A549 (cell line): ENCODE results near the gene RYR3.

Experiments
- BCL3 ChIP-seq: fragments of >200 bp; sonication (Bioruptor Twin); formaldehyde crosslinking; IDR thresholded peaks from 3 replicates; pipeline ENCODE4 v1.6.1; 2016
- CEBPB ChIP-seq, 2 experiments: fragments of >200 bp in 1 of 2; sonication (Bioruptor Twin) in 1 of 2; formaldehyde crosslinking in 1 of 2; IDR thresholded peaks; 2 replicates each; pipeline ENCODE4 v1.6.1; 2012 to 2016
- CHD4 ChIP-seq: fragments of 200-600 bp; sonication (generic); IDR thresholded peaks from 2 replicates; pipeline ENCODE4 v1.6.1; 2016; ENCODE audit warnings: antibody characterized with exemption, mild to moderate bottlenecking, borderline replicate concordance
- CTCF ChIP-seq: fragments of >200 bp; sonication (Bioruptor Twin); formaldehyde crosslinking; IDR thresholded peaks from 3 replicates; pipeline ENCODE4 v1.5.1; 2016
- ELK1 ChIP-seq: fragments of 150-350 bp; IDR thresholded peaks from 2 replicates; pipeline ENCODE4 v1.6.1; 2014; ENCODE audit warnings: low read depth, mild to moderate bottlenecking, low read length
- EP300 ChIP-seq, 2 experiments: fragments of >200 bp; sonication (Bioruptor Twin); formaldehyde crosslinking; IDR thresholded peaks; 2 replicates in 1 of 2; 3 replicates in 1 of 2; pipeline ENCODE4 v1.6.1; 2016 to 2017
- ESRRA ChIP-seq: fragments of 150-350 bp; IDR thresholded peaks from 2 replicates; pipeline ENCODE4 v1.6.1; 2014; ENCODE audit warnings: mild to moderate bottlenecking, low read length, borderline replicate concordance
- MAX ChIP-seq: IDR thresholded peaks from 2 replicates; pipeline ENCODE4 v1.6.1; 2012
- MYC ChIP-seq: IDR thresholded peaks from 2 replicates; pipeline ENCODE4 v1.6.1; 2012; ENCODE audit warnings: mild to moderate bottlenecking, inconsistent platforms, low read length, improper control_type of control experiment, borderline replicate concordance
- PBX3 ChIP-seq: IDR thresholded peaks from 2 replicates; pipeline ENCODE4 v1.6.1; 2012
- POLR2A ChIP-seq: IDR thresholded peaks from 2 replicates; pipeline ENCODE4 v1.6.1; 2012; ENCODE audit warnings: mild to moderate bottlenecking, low read length
- RARB ChIP-seq: fragments of 250-450 bp; sonication (Bioruptor Pico); IDR thresholded peaks from 2 replicates; pipeline ENCODE4 v1.8.0; 2021; ENCODE audit warnings: mild to moderate bottlenecking, moderate library complexity
- REST ChIP-seq: fragments of 200-600 bp; sonication (generic); IDR thresholded peaks from 2 replicates; pipeline ENCODE4 v1.6.1; 2016; ENCODE audit warnings: antibody characterized with exemption, mild to moderate bottlenecking, moderate library complexity
- SMC3 ChIP-seq: fragments of >200 bp; sonication (Bioruptor Twin); formaldehyde crosslinking; IDR thresholded peaks from 3 replicates; pipeline ENCODE4 v1.6.1; 2018; ENCODE audit warnings: inconsistent platforms

GRCh38 chr15:33844597-33844996, 533.8 kb downstream of the RYR3 start:
- TF ChIP-seq CEBPB (IDR thresholded peaks at IDR 0.05) (no peak), CTCF (no peak), CHD4 (no peak), EP300 (IDR thresholded peaks at IDR 0.05) (no peak), SMC3 (no peak), BCL3 (no peak), POLR2A (no peak), PBX3 (no peak), ELK1 (no peak), MAX (no peak), ESRRA (no peak), RARB (no peak), MYC (no peak), REST (no peak)
